SH-SY5Y (cell line): ENCODE results near the gene L3MBTL1.

Source experiments
- GATA2 ChIP-seq: IDR thresholded peaks from 2 replicates; pipeline ENCODE4 v1.6.1; 2011; ENCODE audit warnings: mild to moderate bottlenecking, low read depth, low read length
- GATA3 ChIP-seq: IDR thresholded peaks from 2 replicates; pipeline ENCODE4 v1.6.1; 2011; ENCODE audit warnings: low read depth, mild to moderate bottlenecking, low read length, moderate library complexity

DNA sequence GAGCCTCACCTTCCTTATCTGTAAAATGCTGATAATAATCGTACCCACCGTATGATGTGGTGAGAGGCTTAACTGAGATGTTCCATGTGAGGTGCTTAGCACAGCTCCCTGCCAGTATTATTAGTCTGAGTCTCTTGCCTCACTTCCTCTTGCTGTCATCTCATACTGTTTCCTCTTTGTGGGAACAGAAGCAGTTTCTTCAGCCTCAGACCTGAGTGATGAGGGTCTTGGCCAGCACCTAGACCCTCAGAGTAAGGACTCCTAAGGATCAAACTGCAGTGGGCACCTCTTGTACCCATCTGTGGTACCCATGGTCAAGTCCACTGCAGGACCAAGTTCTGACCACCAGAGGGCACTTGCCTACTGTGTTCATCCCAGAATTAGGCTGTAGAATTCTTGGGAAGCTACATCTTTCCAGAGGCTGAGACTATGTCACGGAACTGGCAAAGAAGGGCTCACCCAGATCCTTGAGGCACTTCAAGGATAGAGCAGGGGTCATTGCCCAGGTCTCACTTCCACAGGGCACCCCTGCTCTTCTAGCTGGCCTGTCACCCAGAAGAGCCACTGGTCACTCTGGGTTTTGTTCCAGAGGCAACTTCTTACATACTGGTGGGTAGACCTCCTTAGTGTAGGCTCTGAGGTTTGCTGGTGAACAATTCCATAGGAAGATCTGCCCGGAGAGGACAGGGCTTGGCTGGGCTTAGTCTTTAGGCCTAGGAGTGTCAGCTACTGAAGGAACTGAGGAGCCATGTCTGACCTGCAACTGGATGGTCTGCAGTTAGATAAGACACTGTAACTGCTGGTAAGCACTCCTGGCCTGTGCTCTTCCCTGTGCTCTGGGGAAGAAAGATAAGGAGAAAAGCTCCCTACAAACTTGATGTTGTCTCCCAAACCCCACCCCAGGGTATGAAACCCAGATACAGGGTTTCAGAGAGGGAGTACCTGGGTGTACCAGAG is 30.7 kb downstream of the L3MBTL1 start:
- TF ChIP-seq GATA3 = no peak
- TF ChIP-seq GATA2 = no peak
